NCI-H82 (cell line): ENCODE data around the gene GPR3.
"Not testable (repeated sequence)": the region's sequence is repeated elsewhere in the genome, so short reads cannot be mapped to it uniquely, and the experiment has no call there.

ENCODE experiments used
- DNase-seq: peaks from one replicate; lab custom pipeline; 2025; lab: John Stamatoyannopoulos, UW

GPR3 gene

GRCh38 chr1:27380224-27380623 is 12.2 kb upstream of the GPR3 start:
- no peak for DNase-seq

- no peak for DNase-seq
Observed at GRCh38 chr1:27380766-27381733, 11.4 kb upstream of the GPR3 start.

- DNase-seq: no peak
Observed at GRCh38 chr1:27381969-27382762, 10.3 kb upstream of the GPR3 start.

GRCh38 chr1:27383039-27383605 is 9.3 kb upstream of the GPR3 start, which contains the start of gene CD164L2:
CD164L2 (minus strand) TSS chr1:27383333; CDS start chr1:27383239, 94 bp downstream.
- peak; percentile 63 for DNase-seq

GRCh38 chr1:27383661-27384060 is 8.8 kb upstream of the GPR3 start:
- no peak for DNase-seq

- DNase-seq: not testable (repeated sequence)
Observed at GRCh38 chr1:27384797-27385196, 7.6 kb upstream of the GPR3 start.

GRCh38 chr1:27388337-27389005 is 4.0 kb upstream of the GPR3 start:
- DNase-seq: peak; percentile 90

- DNase-seq: peak; percentile 56
Observed at GRCh38 chr1:27391511-27392095, 819 bp upstream of the GPR3 start.

- peak; percentile 70 for DNase-seq
Observed at GRCh38 chr1:27392778-27393635, 585 bp downstream of the GPR3 start.

GRCh38 chr1:27393641-27394281 is 1.3 kb downstream of the GPR3 start:
- no peak for DNase-seq

GRCh38 chr1:27394282-27394658 is 1.8 kb downstream of the GPR3 start:
- DNase-seq: no peak

- no peak for DNase-seq
Observed at GRCh38 chr1:27394925-27395324, 2.5 kb downstream of the GPR3 start.

- peak; percentile 84 for DNase-seq
Observed at GRCh38 chr1:27395441-27396195, 3.2 kb downstream of the GPR3 start.

- DNase-seq: no peak
Observed at GRCh38 chr1:27397110-27397509, 4.7 kb downstream of the GPR3 start.

- no peak for DNase-seq
Observed at GRCh38 chr1:27397749-27398148, 5.3 kb downstream of the GPR3 start.

GRCh38 chr1:27398405-27399149 is 6.2 kb downstream of the GPR3 start:
- DNase-seq: no peak

- no peak for DNase-seq
Observed at GRCh38 chr1:27399251-27400025, 7.0 kb downstream of the GPR3 start.
